Fibroblast of skin of abdomen (primary cell): ENCODE results near the gene KIRREL3.
A peak's percentile ranks its signal among the peaks of the same experiment; 100 is the strongest.

Source experiments
- DNase-seq: peaks from one replicate; pipeline ENCODE4 v3.0.0-alpha.2; 2013

Gene KIRREL3

DNA sequence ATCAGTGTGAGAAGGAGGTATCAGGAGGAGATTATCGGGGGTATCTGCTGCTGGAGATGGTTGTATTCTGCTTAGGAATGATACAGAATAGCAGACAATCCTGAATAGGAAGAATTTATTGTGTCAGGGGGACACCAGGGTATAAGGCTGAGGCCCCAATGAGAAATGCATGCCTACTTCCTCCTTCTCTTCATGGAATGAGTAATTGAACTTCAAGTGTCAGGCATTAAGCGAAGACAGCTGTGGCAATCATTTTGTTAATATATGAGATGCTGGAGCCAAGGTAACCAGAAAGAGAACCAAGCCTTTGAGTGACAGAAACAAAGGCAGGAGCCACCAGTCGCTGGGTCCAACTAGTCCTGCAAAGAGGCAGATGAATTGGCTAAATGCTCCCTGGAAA, 49.1 kb downstream of the KIRREL3 start:
- DNase-seq: no peak

DNA sequence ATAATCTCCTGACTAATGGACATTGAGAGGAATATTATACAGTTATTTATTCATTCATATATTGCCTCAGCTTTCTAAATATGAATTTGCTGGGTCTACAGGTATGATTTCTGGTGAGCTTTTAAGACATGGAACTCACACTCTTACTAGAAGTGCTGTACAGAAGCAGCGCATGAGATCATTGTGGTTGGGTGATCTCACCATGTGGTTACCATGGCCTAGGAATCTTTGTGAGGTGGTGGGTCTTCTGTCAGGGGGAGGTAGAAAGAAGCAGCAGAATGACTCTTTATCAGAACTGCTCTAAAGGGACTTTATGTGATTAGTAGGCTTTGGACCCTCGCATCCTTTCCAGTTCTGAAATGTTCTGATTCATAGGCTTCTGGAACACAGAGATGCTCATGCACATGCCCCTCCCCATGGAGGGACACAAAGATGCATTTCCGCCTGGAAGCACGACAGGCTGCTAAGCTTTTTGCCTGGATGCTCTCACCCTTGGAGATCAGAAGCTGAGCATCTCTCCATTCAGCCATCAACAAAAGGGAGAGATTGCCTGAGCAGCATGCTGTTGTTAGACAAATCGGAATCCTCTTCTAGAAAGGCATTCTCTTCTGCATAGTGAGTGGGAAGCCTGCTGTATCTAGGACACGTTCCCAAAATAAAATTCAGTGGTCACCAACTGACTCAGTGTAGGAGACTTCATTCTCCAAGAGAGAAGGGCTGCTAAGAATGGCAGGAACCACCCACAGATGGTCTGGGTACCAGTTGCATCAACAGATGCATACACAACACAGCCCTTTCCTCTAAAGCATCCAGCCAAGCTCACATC, 51.3 kb downstream of the KIRREL3 start:
- peak; percentile 80 for DNase-seq

DNA sequence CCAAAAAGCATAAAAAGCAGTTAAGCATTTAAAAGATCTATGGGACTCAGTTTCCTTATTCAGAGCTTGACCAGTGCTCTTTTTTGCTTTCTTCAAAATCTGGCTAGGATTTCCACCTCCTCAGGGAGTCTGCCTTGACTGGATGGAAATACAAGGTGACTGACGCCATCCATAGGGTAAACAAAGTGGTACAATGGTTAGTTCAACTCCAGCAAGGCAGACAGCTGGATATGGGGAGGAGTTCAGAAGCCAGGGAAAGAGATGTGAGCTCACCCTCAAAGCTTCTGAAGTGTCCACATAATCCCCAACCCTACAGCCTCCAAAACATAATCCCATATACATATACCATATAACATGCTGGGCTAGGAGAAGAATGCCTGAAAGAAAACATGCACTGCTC, 52.0 kb downstream of the KIRREL3 start:
- DNase-seq: peak; percentile 18

DNA sequence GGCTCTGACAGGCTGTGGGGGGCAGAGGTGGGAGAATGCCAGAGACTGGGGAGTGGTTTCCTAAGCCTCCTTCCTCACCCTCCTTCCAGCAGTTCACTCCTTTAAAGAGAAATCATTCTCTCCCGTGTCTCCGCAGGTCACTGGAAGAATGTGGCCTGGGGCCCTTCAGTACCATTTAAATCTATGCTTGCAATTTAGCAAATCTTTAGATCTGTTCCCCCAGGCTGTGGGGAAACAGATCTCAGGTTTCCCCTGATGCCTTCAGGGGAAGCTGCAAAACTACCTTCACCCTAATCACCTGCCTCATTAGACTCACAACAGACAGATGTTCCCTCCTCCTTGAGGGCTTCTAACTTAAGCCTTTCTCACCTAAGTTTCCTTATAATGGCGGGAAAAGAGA, 55.3 kb downstream of the KIRREL3 start:
- no peak for DNase-seq

DNA sequence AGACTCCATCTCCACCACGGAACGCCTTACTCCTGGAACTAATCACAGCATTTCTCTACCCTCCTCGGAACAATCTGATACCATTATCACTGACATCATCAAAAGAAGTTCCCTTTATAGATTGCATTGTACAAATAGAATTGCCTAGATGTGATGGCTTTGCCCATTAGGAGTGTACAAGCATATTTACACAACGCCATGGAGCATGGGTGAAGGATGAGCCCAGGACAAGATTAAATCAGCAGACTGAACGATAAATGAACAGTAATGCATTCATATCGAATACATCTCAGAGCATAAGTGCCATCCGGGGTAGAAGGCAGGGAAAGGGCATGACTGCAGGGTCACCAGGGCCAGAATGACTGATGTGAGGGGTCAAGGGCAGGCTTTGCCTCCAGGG, 57.3 kb downstream of the KIRREL3 start:
- no peak for DNase-seq

DNA sequence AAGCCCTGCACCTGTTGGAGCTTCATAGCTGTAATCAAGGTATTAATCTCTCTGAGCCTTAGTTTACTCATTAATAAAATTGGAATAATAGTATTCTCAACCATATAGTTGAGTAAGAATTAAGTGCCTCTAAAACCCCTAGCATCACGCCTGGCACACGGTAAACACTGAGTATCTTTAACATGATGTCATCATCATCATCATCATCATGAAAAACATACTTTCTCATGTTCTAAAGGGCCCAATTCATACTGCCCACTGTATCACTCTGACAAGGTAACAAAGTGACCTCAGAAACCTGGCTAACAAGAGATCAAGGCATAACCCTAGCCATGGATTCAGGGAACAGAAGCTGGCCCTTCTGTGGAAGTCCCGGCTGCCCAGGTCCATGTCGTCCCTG, 58.4 kb downstream of the KIRREL3 start:
- no peak for DNase-seq

DNA sequence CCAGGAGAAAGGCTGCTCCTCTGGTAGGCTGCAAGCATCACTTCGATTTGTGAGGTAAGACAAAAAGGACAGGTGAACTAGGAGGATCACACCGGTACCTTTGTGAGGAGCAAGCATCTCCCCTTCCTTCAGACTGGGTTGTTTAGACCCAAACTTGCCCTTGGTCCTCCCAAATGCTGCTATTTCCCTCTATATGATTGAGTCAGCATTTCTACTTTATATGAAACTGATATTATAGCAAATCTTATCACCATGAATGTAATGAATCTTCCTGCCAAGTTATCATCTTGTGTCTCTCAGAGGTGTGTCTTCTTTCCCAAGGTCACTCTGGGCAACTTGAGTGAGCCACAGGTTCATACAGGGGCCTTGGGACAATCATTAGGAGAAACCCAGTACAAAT, 61.0 kb downstream of the KIRREL3 start:
- DNase-seq: no peak

DNA sequence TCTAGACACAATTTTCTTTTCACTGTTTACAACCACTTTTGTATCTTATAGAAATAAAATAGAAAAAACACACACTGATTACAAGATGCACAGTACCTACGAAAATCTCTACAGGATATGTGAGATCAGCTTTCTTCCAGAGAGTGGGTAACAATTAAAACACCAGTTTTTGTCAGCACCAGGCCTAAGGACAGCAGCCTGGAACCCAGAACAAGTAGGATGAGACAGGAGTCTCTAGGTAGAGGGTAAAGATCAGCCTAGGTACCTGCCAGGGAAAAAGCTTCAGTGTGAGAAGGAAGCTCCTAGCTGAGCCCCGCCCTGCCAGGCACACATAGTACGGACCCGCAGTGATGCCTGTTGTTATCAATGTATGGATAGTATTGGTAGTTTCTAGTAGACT, 61.9 kb downstream of the KIRREL3 start:
- DNase-seq: no peak

DNA sequence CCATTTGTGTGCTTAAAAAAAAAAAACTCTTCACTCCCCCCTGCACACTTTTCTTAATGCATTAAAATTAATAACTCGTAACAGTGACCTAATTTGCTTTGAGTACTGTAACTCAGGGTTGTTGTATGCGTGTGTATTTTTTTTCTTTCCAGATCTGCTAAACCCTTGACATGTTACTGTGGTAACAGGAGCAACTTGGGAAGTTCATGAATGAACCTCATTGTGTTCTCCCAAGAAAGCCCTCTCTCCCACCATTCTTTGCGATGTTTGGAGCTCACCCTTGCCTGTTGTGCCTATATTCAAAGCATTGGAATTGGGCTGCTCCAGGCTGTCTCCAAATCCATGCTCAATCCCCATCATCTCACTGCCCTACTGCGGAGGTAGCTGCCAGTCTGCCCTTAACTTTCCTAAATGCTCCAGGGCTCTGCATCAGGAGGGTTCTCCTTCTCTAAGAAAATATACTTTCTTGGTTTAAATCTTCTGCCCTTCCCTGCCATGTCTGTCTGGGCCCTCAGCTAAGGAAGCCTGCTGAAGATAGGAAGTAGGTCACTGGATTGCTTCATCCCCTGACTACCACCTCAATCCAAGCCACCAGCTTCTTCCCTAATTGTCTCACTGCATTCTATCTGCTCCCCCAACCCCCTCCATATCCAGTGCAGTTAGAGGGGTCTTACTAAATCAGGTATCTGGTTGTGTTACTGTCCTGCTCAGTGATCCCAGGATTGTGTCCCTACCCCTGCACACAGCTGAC, 70.3 kb downstream of the KIRREL3 start:
- peak; percentile 27 for DNase-seq

DNA sequence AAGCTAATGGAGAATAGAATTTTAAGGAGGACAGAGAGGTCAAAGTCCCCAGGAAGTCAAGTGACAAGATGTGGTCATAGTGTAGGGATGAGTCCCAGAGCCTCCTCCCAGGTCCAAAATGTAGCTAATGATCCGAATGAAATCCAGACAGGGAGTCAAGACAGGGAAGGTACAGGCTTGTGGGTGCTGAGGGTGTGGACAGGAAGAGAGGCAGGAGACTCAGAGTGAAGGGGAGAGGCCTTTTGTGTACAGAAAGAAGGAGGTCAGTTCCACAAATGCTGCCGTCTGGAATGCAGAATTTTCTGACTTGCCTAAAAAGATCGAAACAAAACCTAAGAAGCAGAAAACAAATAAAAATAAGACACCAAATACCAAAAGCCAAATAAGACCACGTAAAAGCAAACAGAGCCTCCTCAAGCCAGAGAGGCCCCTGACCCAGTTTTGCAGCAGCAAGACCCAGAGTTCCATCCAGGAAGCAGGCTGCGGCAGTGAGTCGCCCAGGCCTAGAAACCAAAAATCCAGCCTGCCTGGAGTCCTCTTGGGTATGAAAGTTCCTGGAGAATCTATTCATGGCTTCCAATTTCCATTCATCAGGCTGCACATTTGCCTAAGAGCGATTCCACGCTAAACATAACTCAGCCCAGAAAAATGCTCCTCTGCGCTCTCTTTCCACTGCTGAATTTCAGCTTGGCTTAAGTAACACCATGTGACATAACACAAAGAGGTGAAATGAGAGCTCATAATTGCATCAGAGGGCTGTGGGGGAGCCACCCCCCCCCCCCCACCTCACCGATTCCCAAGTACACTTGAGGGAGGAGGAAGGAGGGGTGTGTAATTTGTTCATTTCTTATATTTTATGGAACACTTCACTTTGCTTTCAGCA, 71.2 kb downstream of the KIRREL3 start:
- DNase-seq: peak; percentile 95

DNA sequence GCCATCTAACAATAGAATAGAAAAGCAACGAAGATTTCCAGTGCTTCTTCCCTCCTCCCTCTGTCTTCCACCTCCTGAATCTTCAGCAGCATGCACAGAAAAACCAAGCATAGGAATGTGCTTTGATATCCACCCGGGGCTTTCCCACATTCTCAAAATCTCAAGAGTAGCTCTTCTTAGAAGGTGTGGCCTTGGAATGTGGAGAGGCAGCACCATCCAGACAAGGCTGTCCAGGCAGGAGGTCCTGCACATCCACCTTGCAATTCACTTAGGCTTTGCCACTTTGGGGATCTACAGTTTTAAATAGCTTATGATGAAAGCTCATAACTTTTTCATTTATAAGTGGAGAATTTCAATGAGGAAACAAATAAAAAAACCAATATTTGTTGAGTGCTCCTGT, 72.9 kb downstream of the KIRREL3 start:
- DNase-seq: peak; percentile 38

DNA sequence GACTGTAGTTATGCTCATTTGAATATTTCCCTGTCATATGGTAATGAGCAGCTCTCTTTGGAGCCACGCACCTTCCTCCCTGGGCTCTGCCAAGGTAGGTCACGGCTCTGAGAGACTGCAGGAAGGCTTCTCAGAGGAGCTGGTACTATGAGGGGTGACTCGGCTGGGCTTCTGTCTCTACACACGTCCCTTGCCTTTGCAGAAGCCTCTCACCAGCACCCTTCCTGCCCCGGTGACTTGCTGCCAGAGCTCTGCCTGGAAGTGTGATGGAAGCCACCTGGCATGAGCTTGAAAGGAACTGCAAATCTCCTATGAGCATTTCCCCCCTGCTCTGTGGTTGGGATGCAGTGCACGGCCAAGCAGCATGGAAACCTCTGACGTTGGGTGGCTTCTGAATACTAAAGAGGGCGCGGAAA, 74.2 kb downstream of the KIRREL3 start:
- peak; percentile 52 for DNase-seq

DNA sequence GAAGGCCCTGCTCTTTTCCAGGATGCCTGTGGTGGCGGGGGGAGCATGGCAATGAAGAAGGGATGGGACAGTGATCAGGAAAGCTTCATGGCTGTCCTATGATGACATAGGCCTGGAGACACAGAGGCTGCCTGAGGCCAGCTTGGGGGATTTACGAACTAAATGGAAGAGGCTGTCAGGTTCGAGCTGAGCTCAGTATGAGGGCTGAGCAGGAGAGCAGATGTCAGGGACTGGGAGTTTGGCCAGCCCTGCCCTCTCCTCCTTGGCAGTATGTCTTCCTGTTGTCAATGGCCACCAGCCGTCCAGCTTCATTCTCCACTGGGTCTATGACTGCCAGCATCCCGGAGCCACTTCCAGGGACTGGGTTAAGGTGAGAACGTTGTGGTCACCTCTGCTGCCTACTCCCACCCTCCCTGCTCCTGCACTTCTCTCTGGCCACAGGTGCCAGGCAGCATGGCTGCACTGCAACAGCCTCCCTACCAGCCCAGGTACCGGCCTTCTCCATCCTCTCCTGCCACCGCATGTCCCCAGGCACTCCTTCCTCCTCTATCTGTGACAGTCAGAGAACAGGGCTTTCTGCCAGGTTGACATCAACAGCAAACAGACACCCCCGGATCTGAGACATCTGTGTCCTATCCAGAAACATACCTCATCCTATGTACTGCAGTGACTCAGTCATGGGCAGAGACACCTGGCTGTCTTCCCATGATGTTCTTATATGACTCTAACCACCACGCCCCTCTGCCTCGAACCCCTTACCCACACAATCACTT, 75.1 kb downstream of the KIRREL3 start:
- peak; percentile 43 for DNase-seq

DNA sequence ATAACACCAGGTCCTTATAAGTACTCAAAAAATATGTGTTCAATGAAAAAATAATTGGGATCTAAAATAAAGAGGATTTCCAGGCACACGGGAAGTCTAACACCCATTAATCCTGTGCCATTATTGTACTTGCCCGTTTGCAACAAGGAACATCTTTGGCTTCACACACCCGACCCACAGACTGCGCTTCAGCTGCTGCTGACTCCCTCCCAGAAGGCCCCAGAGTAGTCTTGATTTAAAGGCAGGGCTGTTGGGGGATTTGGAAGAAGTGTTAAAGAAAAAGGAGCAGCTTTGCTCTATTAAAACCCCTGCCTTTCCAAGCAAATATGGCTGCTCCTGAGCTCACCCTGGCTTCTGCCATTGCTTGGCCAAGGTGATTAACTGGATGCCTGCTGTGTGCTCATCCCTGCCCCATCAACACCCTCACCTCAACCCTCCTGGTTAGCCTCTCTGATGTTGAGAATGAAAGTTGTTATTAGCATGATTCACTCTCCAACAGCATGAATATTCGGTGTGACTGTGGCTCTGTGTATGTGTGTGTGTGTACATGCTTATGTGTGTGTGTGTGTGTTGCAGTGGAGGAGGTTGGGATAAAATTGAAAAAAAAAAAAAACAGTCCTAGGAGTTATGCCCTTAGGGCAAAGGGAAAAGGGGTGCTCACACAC, 76.1 kb downstream of the KIRREL3 start:
- peak; percentile 28 for DNase-seq

DNA sequence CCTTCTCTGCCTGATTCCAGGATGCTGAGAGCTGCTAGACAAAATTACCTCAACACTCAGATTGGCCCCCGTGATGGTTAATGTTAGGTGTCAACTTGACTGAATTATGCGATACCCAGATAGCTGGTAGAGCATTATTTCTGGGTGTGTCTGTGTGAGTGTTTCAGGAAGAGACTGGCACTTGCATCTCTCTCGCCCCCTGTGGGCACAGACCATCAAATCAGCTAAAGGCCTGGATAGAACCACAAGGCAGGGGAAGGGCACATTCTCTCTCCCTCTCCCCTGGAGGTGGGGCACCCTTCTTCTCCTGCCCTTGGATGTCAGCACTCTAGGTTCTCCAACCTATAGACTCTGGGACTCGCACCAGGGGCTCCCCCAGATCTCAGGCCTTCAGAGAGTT, 79.7 kb downstream of the KIRREL3 start:
- DNase-seq: no peak

DNA sequence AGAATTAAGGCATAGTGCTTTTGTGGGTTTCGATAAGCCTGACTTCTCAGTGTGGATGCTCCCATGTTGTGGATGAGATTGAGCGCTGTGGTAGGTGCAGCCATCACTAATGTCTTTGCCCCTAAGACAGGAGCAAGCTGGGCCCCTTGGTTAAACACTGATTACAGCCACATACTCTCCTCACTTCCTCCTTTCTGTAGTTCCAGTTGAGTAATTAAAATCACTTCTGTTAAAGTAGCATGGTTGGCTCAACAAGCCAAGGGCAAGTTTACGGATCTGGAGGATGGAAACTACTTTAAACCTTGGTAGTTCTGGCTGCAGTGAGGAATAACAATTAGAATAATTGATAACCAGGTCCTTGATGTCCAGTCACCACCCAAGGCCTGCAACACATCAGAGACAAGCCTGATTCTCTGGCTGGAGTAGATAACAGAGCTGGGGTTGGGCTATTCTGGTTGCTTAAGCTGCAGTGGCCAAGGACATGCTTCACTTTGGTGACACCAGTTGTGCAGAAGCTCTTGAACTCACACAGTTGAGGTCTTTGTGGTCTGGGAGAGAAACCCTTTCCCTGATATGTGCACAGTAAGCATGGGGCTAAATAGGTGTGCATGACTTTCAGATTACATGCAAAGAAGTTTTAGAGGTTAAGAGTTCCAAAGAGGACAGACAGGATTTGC, 81.3 kb downstream of the KIRREL3 start:
- DNase-seq: no peak

DNA sequence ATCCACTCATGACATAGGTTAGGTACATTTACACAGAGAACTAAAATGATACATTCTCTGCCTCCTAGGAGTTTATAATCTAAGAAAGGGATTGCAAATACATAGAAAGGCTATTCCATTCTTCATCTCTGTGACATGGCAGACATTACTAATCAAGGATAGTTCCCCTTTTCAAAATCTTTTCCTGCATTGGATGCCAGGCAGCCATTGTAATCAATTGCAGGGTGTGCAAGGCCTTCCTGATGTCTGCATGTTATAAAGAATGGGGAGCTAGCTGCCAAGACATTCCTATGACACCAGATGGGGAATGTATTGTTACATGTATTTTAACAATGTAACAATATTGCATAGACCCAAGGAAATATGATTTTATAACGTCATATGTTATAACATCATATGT, 82.0 kb downstream of the KIRREL3 start:
- peak; percentile 85 for DNase-seq

DNA sequence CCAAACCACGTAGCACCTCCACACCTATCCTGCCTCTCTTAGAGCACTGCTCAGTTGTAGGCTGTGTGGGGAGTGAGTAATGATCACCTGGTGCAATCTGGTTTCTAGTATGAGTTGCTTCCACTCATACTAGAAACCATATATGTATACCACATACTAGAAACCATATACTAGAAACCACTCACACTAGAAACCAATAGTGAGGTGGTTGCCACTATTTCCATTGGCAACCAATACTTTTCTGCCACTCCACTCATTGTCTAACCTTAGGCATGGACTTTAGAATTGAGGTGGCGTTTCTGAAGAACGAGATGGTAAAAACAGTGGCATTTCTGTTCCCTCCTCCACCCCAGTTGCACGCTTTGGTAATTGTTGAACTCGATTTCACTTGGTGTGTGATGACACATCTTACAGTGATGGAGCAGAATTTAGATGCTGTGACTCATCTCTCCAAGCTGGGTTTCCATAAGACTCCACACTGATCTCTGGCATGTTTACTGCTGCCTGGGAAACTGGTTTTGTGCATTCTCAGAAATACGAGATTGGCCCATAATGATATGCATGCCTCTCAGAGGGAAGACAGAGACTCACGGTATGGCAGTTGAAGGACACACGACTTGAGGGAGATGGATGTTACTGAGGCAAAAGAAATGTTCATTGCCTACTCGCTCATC, 82.9 kb downstream of the KIRREL3 start:
- DNase-seq: peak; percentile 99

DNA sequence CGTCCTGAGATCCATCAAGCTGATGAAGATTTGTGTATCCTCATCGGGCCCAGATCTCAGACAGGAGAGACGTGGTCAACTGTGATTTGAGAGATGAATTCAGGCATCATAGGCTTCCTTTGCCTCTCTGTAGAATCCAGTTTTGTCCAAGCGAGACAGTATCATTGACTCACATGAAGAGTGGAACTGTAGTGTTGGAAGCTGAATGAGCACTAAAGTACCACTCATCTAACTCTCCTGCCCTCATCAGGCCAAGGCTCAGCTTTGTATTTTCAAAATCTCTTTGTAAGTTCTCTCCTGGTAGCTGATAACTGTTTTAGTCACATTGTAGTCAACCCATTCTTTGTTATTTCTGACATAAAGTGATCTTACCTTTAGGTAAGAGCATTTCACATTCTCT, 85.1 kb downstream of the KIRREL3 start:
- DNase-seq: peak; percentile 16

DNA sequence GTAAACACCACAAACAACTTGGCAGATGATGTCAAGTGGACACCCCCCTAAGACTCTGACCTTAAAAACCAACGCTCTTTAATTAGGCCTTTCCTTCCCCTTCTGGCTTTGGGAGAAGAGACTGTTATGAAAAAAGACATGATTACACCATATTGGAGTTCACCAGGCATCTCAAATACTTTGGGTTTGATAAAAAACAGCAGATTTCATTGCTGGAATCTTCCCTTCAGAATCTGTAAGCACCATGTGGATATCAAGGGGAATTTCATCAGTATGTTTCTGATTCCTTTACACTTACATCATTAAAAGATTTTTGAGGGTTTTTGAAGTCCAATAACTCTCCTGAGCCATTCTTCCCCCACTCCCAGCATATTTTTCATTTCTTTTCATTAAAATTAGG, 85.6 kb downstream of the KIRREL3 start:
- DNase-seq: peak; percentile 87
